AG04450 (cell line): ENCODE measurements around the gene RPS6KC1. TPM values are rescaled to one million over a fixed set of nuclear protein-coding genes. Genes with fewer than 3 reads are reported as not detected.

ENCODE experiments used
- CTCF ChIA-PET: fragments of 300-600, 350-600 bp; formaldehyde crosslinking; extraction: SDS; loops from one replicate; lab custom pipeline; 2022; ENCODE audit warnings: antibody characterized with exemption, inconsistent platforms; lab: Charles Lee
- POLR2A ChIA-PET: fragments of 350-600 bp; formaldehyde crosslinking; extraction: SDS; loops from one replicate; lab custom pipeline; 2021; ENCODE audit warnings: antibody characterized with exemption, inconsistent platforms; lab: Yijun Ruan, JAX
- DNase-seq: peaks from one replicate; pipeline ENCODE4 v3.0.0-alpha.2; 2011; ENCODE audit warnings: low read depth, low spot score
- H3K27ac ChIP-seq: one replicate; pipeline ENCODE4 v1.5.1; 2012; ENCODE audit warnings: low read depth, low read length, control low read depth
- H3K27me3 ChIP-seq: one replicate; pipeline ENCODE4 v1.6.0; 2012; ENCODE audit warnings: low read length; ENCODE audit not compliant: control insufficient read depth, insufficient read depth
- H3K4me3 ChIP-seq: 2 replicates; pipeline ENCODE4 v1.5.1; 2011; ENCODE audit warnings: mild to moderate bottlenecking, low read depth, low read length, control low read depth
- H3K9me3 ChIP-seq: 2 replicates; pipeline ENCODE4 v1.5.1; 2012; ENCODE audit warnings: low read length; ENCODE audit not compliant: control insufficient read depth, insufficient read depth
- polyA plus RNA-seq: library from polyadenylated mRNA; depleted of rRNA; stranded (reverse); fragments of >200 nt; gene quantifications from 2 replicates; pipeline ENCODE4 v1.2.3, GENCODE V29; 2011
- TF ChIP-seq, protein P1 (sequence below): IDR thresholded peaks from 2 replicates; pipeline ENCODE4 v1.5.1; 2011; ENCODE audit warnings: low read depth, low read length, control low read depth, inconsistent platforms

RPS6KC1 gene
- polyA plus RNA-seq, 1 experiment = 25.3 TPM

DNA sequence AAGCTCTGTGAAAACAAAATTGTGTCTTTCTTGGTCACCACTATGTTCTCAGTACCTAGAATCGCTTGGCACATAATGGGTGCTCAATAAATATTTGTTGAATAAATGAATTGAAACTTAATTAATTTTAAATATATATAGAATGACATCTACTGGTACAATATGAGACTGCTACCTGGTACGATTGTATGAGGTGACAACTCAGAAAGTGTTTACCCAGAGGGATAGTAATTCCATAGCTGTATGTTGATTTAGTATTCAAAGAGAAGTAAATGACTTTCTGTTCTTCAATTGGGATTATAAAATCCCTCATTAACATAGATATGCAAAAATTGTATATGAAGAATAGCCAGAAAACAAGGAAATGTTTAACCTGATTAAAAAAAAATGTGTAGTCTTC is 128.7 kb downstream of the RPS6KC1 start:
- TF ChIP-seq, protein P1, sequence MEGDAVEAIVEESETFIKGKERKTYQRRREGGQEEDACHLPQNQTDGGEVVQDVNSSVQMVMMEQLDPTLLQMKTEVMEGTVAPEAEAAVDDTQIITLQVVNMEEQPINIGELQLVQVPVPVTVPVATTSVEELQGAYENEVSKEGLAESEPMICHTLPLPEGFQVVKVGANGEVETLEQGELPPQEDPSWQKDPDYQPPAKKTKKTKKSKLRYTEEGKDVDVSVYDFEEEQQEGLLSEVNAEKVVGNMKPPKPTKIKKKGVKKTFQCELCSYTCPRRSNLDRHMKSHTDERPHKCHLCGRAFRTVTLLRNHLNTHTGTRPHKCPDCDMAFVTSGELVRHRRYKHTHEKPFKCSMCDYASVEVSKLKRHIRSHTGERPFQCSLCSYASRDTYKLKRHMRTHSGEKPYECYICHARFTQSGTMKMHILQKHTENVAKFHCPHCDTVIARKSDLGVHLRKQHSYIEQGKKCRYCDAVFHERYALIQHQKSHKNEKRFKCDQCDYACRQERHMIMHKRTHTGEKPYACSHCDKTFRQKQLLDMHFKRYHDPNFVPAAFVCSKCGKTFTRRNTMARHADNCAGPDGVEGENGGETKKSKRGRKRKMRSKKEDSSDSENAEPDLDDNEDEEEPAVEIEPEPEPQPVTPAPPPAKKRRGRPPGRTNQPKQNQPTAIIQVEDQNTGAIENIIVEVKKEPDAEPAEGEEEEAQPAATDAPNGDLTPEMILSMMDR = no peak
- CTCF ChIA-PET = no interaction called here
- Histone ChIP-seq H3K27me3 (no peaks in the 10 kb centered on the region), H3K27ac (no peak overlapping the region), H3K9me3 (no peaks in the 10 kb centered on the region), H3K4me3 (no peak overlapping the region)
- POLR2A ChIA-PET = no interaction called here
- DNase-seq = no peak

DNA sequence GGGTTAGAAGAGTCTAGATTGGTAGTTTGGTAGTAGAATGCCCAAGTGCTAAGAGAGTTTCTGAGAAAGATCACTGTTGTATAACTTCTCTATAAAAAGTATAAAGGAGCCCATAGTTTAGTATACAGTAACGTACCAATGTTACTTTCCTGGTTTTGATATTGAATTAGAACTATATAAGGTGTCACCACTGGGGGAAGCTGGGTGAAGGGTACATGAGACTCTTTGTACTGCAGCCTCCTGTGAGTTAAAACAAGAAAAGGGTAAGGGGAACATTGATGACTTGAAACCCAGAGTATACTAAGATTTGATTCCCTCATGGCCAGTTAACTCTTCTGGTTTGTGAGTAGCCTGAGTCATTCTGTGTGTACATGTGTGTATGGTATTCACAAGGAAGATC is 129.8 kb downstream of the RPS6KC1 start:
- Histone ChIP-seq H3K27me3 (no peaks in the 10 kb centered on the region), H3K9me3 (no peaks in the 10 kb centered on the region), H3K27ac (no peak overlapping the region), H3K4me3 (no peak overlapping the region)
- no peak for DNase-seq
- ChIA-PET CTCF (no interaction called here), POLR2A (interaction anchor here (0.6 kb wide), 1 partner anchor 13 kb away, joined by 4 read pairs; no protein-coding TSS in a partner anchor)
- TF ChIP-seq, protein P1 = no peak

DNA sequence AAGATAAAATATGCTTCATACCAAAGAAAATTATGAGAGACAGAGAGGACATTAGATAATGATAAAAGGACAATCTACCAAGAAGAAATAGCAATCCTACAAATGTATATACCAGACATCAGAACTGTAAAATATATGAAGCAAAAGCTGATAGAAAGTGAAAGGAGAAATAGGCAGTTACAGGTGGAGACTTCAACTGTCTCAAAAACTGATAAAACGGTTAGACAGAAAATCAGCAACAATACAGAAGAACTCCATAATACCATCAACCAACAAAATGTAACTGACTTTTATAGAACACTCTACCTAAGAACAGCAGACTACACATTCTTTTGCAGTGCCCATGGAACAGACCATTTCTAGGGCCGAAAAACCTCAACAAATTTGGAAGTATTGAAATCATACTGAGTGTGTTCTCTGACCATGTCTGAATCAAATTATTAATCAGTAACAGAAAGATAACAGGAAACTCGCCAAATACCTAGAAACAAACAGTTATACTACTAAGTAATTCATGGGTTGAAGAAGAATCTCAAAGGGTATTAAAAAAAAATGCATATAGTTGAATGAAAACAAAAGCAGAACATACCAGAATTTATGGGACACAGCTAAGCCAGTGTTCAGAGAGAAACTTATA is 132.1 kb downstream of the RPS6KC1 start:
- TF ChIP-seq, protein P1 = no peak

DNA sequence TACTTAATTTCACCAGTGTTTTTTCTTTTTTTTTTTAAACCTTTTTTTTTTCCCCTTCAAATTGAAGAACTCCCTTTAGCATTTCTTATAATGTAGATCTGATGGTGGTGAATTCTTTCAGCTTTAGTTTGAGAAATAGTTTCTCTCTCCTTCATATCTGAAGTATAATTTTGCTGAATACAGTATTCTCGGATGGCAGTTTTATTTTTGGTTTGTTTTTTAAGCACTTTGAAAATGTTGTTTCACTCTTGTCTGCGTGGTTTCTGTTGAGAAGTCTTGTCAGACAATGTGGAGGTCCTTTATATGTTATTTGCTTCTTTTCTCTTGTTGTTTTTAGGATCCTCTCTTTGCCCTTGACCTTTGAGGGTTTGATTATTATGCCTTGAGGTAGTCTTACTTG is 135.1 kb downstream of the RPS6KC1 start:
- Histone ChIP-seq H3K27ac (no peak overlapping the region), H3K9me3 (peaks cover 3% of the 10 kb centered on the region; the same call in 1 of the 2 replicates), H3K4me3 (no peak overlapping the region), H3K27me3 (no peaks in the 10 kb centered on the region)
- ChIA-PET POLR2A (no interaction called here), CTCF (no interaction called here)
- no peak for DNase-seq
- TF ChIP-seq, protein P1 = no peak

More for the DNA sequence above, 132.1 kb downstream of the RPS6KC1 start:
- POLR2A ChIA-PET = no interaction called here
- Histone ChIP-seq H3K9me3 (peaks cover 3% of the 10 kb centered on the region; the same call in 1 of the 2 replicates), H3K27ac (no peak overlapping the region), H3K4me3 (no peak overlapping the region), H3K27me3 (no peaks in the 10 kb centered on the region)
- DNase-seq = no peak
- CTCF ChIA-PET = no interaction called here

DNA sequence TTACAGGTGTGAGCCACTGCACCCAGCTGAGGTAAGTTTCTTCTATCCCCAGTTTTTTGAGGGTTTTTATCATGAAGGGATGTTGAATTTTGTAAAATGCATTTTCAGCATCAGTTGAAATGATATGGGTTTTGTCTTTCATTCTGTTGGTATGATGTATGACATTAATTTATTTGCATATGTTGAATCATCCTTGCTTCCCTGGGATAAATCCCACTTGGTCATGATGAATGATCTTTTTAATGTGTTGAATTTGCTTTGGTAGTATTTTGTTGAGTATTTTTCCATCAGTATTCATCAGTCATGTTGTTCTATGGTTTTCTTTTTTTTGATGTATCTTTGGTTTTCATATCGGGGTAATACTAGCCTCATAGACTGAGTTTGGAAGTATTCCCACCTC is 141.0 kb downstream of the RPS6KC1 start:
- CTCF ChIA-PET = no interaction called here
- POLR2A ChIA-PET = no interaction called here
- DNase-seq = no peak
- Histone ChIP-seq H3K27ac (no peak overlapping the region), H3K4me3 (no peak overlapping the region), H3K27me3 (no peaks in the 10 kb centered on the region), H3K9me3 (no peaks in the 10 kb centered on the region; the same call in 1 of the 2 replicates)
- TF ChIP-seq, protein P1 = no peak
